KG1 (cell line): ENCODE results near the gene TMIGD2.
A peak's percentile ranks its signal among the peaks of the same experiment; 100 is the strongest.

Experiments used
- DNase-seq: peaks from one replicate; lab custom pipeline; 2025; lab: John Stamatoyannopoulos, UW

The TMIGD2 gene

DNA sequence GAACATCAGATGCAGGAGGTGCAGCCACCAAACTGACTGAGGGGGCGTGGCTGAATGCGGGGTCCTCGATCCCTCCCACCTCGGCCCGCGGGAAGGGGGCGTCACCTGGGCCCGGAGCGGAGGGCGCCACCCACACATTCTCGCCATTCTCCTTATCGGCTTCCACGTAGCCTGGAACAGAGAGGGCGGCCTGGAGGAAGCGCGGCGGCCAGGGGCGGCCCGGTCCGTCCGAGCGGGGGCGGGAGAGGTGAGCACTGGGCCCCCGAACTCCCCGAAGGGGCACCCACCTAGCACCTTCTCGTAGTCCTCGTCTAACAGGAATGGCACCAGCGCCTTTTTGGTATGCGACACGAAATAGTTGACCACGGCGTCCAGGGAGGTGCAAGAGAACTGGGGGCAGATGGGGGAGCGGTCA lies 24.7 kb upstream of the TMIGD2 start:
- DNase-seq: no peak

- DNase-seq: no peak
Observed at GRCh38 chr19:4326215-4326836, 24.1 kb upstream of the TMIGD2 start.

DNA sequence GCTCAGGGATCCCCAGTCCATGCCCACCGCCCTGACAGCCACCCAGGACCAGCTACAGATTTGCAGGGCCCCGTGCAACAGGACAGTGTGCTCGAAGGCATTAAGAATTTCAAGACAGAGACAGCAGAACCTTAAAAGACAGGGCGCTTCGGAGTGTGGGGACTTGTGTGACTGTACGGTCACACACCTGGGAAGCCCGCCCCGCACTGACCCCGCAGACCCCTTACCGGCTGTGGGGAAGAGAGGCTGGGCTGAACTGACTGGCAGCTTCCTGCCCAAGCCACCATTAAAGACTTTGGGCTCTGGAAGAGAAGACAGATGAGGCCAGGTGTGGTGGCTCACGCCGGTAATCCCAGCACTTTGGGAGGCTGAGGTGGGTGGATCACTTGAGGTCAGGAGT lies 22.0 kb upstream of the TMIGD2 start:
- DNase-seq: no peak

- no peak for DNase-seq
Observed at GRCh38 chr19:4323692-4324091, 21.5 kb upstream of the TMIGD2 start.

DNA sequence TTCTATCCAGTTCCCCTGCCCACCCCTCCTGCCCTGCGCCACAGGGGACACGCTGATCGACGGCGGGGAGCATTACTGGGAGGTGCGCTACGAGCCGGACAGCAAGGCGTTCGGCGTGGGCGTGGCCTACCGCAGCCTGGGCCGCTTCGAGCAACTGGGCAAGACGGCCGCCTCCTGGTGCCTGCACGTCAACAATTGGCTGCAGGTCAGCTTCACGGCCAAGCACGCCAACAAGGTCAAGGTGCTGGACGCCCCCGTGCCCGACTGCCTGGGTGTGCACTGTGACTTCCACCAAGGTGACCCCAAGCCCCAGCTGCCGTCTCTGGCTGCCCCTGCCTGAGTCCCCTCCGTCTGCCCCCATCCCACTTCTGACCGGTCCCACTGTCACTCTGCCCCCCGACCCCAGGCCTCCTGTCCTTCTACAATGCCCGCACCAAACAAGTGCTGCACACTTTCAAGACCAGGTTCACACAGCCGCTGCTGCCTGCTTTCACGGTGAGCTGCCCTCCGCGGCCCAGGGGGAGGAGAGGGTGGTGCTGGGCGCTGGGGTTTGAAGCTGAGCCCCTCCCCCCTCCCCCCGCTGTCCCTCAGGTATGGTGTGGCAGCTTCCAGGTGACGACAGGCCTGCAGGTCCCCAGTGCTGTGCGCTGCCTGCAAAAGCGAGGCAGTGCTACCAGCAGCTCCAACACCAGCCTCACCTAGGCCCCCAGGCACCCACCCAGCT lies 20.9 kb upstream of the TMIGD2 start:
- no peak for DNase-seq

- DNase-seq: no peak
Observed at GRCh38 chr19:4320419-4320818, 18.2 kb upstream of the TMIGD2 start.

- no peak for DNase-seq
Observed at GRCh38 chr19:4319067-4319718, 17.0 kb upstream of the TMIGD2 start.

- DNase-seq: no peak
Observed at GRCh38 chr19:4318460-4318859, 16.3 kb upstream of the TMIGD2 start.

GRCh38 chr19:4316956-4317355 lies 14.8 kb upstream of the TMIGD2 start:
- no peak for DNase-seq

DNA sequence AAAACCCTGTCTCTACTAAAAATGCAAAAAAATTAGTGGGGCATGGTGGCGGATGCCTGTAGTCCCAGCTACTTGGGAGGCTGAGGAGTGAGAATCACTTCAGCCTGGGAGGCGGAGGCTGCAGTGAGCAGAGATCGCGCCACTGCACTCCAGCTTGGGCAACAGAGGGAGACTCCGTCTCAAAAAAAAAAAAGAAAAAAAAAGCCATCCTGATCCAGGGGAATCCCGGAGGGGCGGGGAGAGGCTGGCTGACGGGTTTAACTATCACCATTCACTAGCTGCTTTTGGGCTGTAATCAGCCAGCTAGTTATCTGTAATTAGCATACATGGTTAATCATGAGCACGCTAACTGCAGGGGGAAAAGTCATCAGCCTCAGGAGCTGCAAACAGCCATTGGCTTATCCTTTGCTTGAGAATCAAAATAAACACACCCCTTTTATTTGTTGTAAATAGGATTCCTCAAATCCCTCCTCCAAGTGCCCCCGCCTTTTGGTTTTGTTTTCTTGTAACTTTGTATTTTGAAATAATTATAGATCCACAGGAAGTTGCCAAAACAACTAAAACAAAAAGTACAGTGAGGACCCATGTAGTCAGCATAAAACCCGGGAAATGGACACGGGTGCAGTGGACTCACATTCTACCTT lies 11.8 kb upstream of the TMIGD2 start:
- DNase-seq: no peak

- DNase-seq: no peak
Observed at GRCh38 chr19:4310247-4311121, 8.3 kb upstream of the TMIGD2 start.

- DNase-seq: no peak
Observed at GRCh38 chr19:4305659-4306058, 3.5 kb upstream of the TMIGD2 start.

GRCh38 chr19:4305257-4305612 lies 3.0 kb upstream of the TMIGD2 start:
- DNase-seq: no peak

GRCh38 chr19:4304538-4305256 lies 2.5 kb upstream of the TMIGD2 start, which contains the start of gene FSD1:
Gene FSD1, plus strand, starts transcription at chr19:4304598. Its CDS starts 149 bp downstream, at chr19:4304747.
- DNase-seq: peak; percentile 12

GRCh38 chr19:4303819-4304537 lies 1.8 kb upstream of the TMIGD2 start:
- no peak for DNase-seq

DNA sequence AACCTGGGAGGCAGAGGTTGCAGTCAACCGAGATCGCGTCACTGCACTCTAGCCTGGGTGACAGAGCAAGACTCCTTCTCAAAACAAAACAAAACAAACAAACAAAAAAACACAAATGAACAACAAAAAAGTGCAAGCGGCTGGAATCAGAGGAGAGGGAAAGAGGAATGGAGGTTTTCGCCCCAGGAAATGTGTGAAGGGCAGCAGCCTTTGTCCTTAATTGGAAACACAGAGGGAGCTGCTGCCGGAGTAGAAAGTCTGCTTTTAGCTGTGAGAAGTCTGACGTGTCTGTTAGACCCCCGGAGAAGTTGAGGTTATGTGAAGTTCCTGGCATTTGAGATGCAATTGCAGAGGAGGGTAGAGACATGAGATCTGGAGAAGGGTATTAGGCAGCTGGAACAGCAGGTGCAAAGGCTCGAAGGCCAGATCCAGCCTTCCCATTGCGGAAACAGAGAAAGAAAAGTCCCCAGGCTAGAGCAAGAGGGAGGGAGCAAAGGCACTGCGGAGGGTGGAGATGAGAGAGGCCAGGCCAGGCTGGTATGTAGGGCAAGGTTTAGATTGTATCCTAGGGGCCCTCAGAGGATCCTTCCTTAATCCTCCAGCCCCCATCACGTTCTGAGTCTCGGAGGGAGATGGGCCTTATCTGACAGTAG lies 473 bp downstream of the TMIGD2 start:
- DNase-seq: no peak

DNA sequence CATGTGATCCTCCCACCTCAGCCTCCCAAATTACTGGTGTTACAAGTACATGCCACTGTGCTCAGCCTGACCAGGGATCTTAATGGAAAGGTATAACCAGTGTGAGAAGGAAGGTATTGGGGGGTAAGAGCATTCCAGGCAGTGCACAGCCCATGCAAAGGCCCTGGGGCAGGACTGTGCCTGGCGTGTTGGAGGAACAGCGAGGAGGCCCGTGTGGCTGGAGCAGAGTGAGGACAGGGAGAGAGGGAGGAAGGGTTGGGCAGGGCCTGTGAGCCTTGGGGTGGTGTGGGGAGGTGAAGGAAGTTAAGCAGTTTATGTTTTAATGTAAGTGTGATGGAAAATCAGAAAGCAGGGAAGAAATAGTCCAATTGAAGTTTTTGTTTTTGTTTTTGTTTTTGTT lies 1.6 kb downstream of the TMIGD2 start:
- DNase-seq: no peak

DNA sequence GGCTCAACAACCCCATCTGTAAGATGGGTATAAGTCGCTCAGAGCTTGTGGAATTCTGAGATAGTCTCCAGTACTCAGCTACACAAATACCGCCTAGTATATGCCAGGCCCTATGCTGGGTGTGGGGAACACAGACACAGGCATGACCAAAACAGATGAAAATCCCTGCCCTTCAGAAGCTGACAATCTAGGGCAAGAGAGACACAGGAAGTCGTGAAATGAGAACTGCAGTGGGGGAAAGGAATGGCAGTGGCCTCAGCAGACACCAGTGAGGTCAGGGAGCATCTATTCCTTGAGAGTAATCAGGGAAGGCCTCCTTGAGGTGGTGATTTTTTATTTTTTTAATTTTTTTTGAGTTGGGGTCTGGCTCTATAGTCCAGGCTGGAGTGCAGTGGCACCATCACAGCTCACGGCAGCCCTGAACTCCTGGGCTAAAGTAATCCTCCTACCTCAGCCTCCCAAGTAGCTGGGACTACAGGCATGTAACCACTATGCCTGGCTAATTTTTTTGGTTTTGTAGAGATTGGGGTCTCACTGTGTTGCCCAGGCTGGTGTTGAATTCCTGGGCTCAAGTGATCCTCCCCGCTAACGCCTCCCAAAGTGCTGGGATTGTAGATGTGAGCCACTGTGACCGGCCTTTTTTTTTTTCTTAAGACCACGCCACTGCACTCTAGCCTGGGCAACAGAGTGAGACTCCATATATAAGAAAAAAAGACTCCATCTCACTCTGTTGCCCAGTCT lies 3.2 kb downstream of the TMIGD2 start:
- no peak for DNase-seq
